Ovary (tissue), 3 donors: ENCODE results near the gene APAF1.

ENCODE experiments used
- EP300 ChIP-seq: sonication (generic); formaldehyde crosslinking; IDR thresholded peaks from one replicate; pipeline ENCODE4 v1.6.1; 2017; ENCODE audit warnings: antibody characterized with exemption
- POLR2A ChIP-seq: fragments of 450-650 bp; IDR thresholded peaks from one replicate; pipeline ENCODE4 v1.6.1; 2017; ENCODE audit warnings: antibody characterized with exemption, mild to moderate bottlenecking, moderate library complexity
- TF ChIP-seq, protein P1 (sequence below), 3 donors: fragments of 450-650 bp in 2 of 3; fragments of 200-600 bp in 1 of 3; IDR thresholded peaks; one replicate each; pipeline versions ENCODE4 v1.5.1 to v1.8.0; 2016 to 2022; ENCODE audit warnings: antibody characterized with exemption in 3 of 3, mild to moderate bottlenecking in 1 of 3
- donor health status: DM: no; HTN: no; CAD: no.

DNA sequence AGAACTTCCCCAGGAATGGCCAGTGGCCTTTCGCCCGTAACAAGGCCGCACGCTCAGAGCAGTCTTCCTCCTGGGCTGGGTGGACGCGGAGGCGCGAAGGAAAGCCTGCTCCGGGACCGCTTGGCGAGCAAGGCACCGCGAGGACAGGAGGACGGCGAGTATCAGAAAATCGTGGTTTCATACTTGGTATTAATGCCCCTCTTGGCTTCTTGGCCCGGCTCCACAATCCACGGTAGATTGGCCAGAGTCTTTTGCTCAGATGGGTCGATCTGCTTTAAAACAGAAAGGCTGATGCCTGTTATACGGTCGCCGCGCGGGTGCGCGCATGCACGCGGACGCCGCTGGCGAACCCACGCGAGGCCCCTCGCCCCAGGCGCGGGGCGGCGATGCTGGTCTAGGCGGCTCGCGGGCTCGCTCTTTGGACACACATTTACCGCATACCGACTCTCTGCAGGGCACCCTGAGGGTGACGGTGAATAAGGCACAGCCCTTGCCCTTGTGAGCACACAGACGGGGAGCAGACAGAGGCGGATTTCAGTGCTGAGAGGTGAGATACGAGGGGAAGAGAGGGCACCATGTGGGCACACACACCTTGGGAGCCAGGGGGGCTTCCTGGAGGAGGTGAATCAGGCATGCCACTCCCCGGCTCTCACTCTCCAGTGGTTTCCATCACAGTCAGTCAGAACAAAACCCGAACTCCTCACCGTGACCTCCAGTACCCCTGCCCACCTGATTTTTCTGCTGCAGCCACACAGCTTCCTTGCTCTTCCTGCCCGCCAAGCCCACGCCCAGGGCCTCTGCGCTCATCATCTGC, 100.7 kb downstream of the APAF1 start:
- TF ChIP-seq POLR2A (no peak), EP300 (no peak)
- TF ChIP-seq, protein P1, sequence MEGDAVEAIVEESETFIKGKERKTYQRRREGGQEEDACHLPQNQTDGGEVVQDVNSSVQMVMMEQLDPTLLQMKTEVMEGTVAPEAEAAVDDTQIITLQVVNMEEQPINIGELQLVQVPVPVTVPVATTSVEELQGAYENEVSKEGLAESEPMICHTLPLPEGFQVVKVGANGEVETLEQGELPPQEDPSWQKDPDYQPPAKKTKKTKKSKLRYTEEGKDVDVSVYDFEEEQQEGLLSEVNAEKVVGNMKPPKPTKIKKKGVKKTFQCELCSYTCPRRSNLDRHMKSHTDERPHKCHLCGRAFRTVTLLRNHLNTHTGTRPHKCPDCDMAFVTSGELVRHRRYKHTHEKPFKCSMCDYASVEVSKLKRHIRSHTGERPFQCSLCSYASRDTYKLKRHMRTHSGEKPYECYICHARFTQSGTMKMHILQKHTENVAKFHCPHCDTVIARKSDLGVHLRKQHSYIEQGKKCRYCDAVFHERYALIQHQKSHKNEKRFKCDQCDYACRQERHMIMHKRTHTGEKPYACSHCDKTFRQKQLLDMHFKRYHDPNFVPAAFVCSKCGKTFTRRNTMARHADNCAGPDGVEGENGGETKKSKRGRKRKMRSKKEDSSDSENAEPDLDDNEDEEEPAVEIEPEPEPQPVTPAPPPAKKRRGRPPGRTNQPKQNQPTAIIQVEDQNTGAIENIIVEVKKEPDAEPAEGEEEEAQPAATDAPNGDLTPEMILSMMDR (IDR thresholded peaks at IDR 0.05), result no peak
